Fibroblast of villous mesenchyme (primary cell): ENCODE measurements around the gene HPN. TPM values are rescaled to one million over a fixed set of nuclear protein-coding genes. Genes with fewer than 3 reads are reported as not detected.
A peak's percentile ranks its signal among the peaks of the same experiment; 100 is the strongest.
"Not testable (repeated sequence)": the region's sequence is repeated elsewhere in the genome, so short reads cannot be mapped to it uniquely, and the experiment has no call there.

Experiments
- DNase-seq: peaks from one replicate; pipeline ENCODE4 v3.0.0-alpha.2; 2010; ENCODE audit warnings: low read depth
- H3K4me3 ChIP-seq: 2 replicates; pipeline ENCODE4 v1.5.1; 2011; ENCODE audit warnings: low read depth, mild to moderate bottlenecking, low read length
- total RNA-seq: library from RNA; depleted of rRNA; stranded (reverse); fragments of >200 nt; gene quantifications from 2 replicates; pipeline ENCODE4 v1.2.3, GENCODE V29; 2012
- TF ChIP-seq, protein P1 (sequence below): IDR thresholded peaks from 2 replicates; pipeline ENCODE4 v1.5.1; 2012; ENCODE audit warnings: low read depth, mild to moderate bottlenecking, low read length; ENCODE audit not compliant: insufficient read depth

The HPN gene
- total RNA-seq, 1 donor = not detected

DNA sequence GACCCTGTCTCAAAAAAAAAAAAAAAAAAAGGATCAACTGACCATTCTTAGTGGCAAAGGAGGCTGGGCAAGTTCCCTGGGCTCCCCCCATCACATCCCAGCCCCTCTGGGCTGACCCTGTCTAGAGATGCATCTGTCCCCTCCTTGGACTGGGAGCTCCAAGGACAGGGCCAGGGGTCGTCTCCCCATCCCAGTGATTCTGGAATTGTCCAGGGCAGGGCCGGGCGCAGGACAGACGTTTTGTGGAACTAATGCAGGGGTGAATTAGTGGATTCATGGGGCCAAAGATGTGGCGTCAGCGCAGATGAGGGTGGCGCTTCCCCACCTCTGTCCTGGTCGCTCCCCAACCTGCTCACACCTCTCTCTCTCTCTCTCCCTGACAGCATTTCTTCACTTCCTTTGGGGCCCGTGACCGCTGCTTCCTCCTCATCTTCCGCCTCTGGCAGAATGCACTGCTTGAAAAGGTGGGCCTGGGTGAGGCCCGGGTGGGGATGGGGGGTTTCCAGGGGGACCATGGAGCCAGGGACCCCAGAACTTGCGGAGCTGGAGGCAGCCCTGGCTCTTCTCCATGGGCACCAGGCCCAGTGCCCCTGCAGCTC is 30.3 kb upstream of the HPN start:
- TF ChIP-seq, protein P1, sequence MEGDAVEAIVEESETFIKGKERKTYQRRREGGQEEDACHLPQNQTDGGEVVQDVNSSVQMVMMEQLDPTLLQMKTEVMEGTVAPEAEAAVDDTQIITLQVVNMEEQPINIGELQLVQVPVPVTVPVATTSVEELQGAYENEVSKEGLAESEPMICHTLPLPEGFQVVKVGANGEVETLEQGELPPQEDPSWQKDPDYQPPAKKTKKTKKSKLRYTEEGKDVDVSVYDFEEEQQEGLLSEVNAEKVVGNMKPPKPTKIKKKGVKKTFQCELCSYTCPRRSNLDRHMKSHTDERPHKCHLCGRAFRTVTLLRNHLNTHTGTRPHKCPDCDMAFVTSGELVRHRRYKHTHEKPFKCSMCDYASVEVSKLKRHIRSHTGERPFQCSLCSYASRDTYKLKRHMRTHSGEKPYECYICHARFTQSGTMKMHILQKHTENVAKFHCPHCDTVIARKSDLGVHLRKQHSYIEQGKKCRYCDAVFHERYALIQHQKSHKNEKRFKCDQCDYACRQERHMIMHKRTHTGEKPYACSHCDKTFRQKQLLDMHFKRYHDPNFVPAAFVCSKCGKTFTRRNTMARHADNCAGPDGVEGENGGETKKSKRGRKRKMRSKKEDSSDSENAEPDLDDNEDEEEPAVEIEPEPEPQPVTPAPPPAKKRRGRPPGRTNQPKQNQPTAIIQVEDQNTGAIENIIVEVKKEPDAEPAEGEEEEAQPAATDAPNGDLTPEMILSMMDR = no peak
- no peak for DNase-seq
- no peak overlapping the region for H3K4me3 ChIP-seq

DNA sequence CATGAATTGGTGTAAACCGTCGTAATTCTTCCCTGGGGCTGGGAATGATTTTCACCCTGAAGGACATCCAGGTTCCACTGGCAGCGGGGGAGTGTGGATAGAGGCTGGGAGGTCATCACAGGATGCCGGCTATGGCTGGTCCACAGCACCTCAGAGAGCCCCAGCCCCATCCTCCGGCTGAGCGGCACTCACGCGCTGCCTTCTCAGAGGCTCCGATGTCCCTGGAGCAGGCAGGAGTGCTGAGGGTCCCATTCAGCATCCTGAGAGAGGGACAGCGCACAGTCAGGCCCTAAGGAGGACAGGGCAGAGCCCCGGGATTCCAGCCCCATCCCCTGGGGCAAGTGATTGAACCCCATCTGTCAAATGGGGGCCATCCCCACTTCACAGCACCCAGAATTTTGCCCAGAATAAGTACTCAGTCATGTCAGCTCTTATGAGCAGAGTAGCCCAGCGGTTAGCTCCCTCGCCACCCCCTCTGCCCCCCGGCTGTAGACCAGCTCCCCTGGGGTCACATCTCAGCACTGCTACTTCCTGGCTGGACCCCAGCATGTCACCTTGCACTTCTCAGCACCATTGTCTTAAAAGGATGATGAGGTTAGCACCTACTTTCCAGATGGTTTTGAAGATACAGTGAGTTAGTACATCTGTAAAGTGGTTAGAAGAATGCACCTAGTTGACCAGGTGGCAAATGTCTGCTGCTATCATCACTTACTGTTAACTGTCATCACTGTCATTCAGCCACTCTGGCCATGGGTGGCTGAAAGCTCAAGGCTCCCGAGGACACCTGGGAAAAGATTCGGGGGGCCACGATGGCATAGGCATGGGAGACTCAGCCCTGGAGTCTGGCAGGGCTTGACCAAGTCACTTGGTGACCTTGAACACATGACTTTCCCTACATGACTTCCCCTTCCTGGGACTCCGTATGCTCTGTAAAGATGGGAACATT is 29.5 kb upstream of the HPN start:
- TF ChIP-seq, protein P1 = no peak
- DNase-seq = no peak
- no peak overlapping the region for H3K4me3 ChIP-seq

DNA sequence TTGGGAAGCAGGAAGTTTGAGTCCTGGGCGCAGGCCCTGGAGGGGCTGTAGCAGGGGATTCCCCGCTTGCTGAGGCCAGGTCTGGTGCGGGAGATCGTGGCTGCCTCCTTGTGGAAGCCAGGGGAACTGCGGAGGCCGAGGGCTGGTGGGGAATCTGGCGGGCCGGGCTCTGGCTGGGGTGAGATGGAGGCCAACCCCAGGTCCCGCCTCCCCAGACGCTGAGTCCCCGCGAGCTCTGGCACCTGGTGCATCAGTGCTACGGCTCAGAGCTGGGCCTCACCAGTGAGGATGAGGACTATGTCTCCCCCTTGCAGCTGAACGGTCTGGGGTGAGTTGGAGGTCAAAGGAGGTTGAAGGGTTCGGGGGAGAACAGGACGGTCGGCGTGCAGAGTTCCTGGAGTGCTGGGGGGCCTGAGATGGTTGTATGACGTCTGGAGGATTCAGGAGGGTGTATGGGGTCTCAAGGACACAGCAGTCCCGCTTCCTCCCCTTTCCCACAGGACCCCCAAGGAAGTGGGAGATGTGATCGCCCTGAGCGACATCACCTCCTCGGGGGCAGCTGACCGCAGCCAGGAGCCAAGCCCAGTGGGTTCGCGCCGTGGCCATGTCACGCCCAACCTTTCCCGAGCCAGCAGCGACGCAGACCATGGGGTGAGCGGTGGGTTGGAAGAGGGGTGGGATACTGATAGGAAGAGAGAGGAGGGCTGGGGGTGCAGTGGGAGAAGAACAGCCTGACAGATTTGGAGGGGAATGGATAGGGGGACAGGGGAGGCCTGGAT is 28.3 kb upstream of the HPN start:
- peak; percentile 57 for DNase-seq
- TF ChIP-seq, protein P1 = peak; percentile 97
- no peak overlapping the region for H3K4me3 ChIP-seq

DNA sequence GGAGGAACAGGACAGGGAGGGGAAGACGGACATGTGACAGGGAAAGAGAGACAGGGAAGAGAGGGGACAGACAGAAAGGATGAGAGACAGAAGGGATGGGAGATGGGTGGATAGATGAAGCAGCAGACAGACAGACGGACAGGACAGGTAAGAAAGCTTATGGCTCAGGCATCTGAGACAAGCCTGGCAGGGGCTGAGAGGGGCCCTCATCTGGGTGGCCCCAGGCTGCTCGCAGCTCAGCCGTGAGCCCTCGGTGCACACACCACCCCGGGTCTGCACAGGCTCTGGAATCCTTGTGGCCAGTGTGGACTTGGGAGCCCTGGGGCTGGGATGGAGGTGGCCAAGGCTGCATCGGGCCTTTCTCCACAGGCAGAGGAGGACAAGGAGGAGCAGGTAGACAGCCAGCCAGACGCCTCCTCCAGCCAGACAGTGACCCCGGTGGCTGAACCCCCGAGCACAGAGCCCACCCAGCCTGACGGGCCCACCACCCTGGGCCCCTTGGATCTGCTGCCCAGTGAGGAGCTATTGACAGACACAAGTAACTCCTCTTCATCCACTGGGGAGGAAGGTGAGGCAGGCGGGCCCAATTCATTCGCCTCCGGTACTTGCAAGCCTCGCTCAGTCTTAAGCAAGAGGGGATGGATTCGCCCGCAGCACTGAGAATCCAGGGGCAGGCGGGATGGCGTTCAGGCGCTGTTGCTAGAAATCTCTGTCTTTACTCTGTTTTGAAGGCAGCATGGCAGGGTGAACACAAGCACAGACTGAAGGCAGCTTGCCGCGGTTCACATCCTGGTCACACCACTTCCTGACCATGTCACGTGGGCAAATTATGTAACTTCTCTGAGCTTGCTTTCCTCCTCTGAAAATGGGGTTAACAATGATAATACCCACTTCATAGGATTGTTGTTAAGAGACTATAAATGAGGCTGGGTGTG is 27.4 kb upstream of the HPN start:
- DNase-seq = no peak
- TF ChIP-seq, protein P1 = no peak
- no peak overlapping the region for H3K4me3 ChIP-seq

DNA sequence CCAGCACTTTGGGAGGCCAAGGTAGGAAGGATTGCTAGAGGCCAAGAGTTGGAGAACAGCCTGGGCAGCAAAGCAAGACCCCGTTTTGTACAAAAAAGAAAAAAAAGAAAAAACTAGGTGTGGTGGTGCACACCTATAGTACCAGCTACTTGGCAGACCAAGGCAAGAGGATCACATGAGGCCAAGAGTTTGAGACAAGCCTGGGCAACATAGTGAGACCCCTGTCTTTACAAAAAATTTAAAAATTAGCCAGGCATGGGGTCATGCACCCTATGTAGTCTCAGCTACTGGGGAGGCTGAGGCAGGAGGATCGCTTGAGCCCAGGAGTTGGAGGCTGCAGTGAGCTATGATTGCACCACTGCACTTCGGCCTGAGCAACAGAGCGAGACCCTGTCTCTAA is 26.7 kb upstream of the HPN start:
- not testable (repeated sequence) for H3K4me3 ChIP-seq, DNase-seq

DNA sequence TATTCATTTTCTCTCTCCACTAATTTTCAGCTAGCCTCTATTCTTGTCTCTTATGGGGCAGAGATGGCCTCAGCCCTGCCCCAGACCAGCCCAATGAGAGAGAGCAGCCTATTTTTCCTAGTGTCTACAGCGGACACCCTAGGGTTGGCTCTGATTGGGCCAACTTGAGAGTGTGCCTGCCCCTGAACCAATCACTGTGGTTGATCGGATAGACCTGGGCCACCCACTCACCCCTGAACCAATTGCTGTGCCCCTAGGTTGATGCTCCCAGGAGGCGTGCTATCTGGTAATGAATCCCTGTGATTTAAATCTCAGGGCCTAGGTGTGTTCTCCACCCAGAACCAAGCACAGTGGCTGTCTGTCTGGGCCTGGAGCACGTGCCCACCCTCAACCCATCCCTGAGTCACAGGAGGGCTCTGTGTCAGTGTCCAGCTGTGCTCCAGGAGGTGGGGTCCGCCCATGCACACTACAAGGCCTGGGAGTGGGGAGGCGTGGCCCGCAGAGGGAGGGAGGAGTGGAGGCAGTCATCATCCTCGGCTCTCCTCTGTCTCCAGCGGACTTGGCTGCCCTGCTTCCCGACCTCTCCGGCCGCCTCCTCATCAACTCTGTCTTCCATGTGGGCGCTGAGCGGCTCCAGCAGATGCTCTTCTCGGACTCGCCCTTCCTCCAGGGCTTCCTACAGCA is 26.1 kb upstream of the HPN start:
- H3K4me3 ChIP-seq = no peak overlapping the region
- TF ChIP-seq, protein P1 = no peak
- peak; percentile 78 for DNase-seq
